Fibroblast of lung (primary cell): ENCODE measurements around the gene SLC6A19. TPM values are rescaled to one million over a fixed set of nuclear protein-coding genes. Genes with fewer than 3 reads are reported as not detected.

Source experiments
- DNase-seq, 2 donors: peaks; one replicate each; pipeline versions ENCODE4 v3.0.0 to v3.0.0-alpha.2; 2010; ENCODE audit warnings: low read depth in 2 of 2
- H2AFZ ChIP-seq: 2 replicates; pipeline ENCODE4 v1.5.1; 2012; ENCODE audit warnings: low read length, control low read depth, inconsistent platforms
- H3K27ac ChIP-seq: 2 replicates; pipeline ENCODE4 v1.5.1; 2011; ENCODE audit warnings: low read length, control low read depth; ENCODE audit not compliant: insufficient read depth
- H3K27me3 ChIP-seq: 2 replicates; pipeline ENCODE4 v1.5.1; 2011; ENCODE audit warnings: mild to moderate bottlenecking, low read length; ENCODE audit not compliant: control insufficient read depth, insufficient read depth
- H3K36me3 ChIP-seq: 2 replicates; pipeline ENCODE4 v1.5.1; 2011; ENCODE audit warnings: low read length; ENCODE audit not compliant: control insufficient read depth, insufficient read depth
- H3K4me1 ChIP-seq: 2 replicates; pipeline ENCODE4 v1.5.1; 2011; ENCODE audit warnings: low read length; ENCODE audit not compliant: control insufficient read depth, insufficient read depth; ENCODE audit errors: extremely low read depth
- H3K4me2 ChIP-seq: 2 replicates; pipeline ENCODE4 v1.5.1; 2011; ENCODE audit warnings: low read length, control low read depth; ENCODE audit not compliant: insufficient read depth; ENCODE audit errors: extremely low read depth
- H3K4me3 ChIP-seq, 4 experiments: fragments of 200-600 bp in 1 of 4; sonication (generic) in 1 of 4; replicated peaks in 1 of 4; 2 replicates each; pipeline ENCODE4 v1.5.1; 2011 to 2016; ENCODE audit warnings: low read length in 4 of 4, low read depth in 3 of 4, mild to moderate bottlenecking in 3 of 4, control low read depth in 2 of 4, inconsistent platforms in 1 of 4, mixed read lengths in 1 of 4; ENCODE audit not compliant: insufficient read depth in 1 of 4; ENCODE audit errors: control extremely low read depth in 1 of 4
- H3K79me2 ChIP-seq: 2 replicates; pipeline ENCODE4 v1.5.1; 2012; ENCODE audit warnings: mild to moderate bottlenecking, low read length, inconsistent platforms; ENCODE audit not compliant: control insufficient read depth, insufficient read depth
- H3K9ac ChIP-seq: 2 replicates; pipeline ENCODE4 v1.5.1; 2011; ENCODE audit warnings: mild to moderate bottlenecking, low read length, control low read depth; ENCODE audit not compliant: insufficient read depth
- H3K9me3 ChIP-seq: 2 replicates; pipeline ENCODE4 v1.5.1; 2012; ENCODE audit warnings: low read depth, low read length; ENCODE audit not compliant: control insufficient read depth, insufficient read depth
- H4K20me1 ChIP-seq: 2 replicates; pipeline ENCODE4 v1.5.1; 2011; ENCODE audit warnings: low read length; ENCODE audit not compliant: control insufficient read depth, insufficient read depth; ENCODE audit errors: extremely low read depth
- CTCF ChIP-seq, 2 donors: IDR thresholded peaks in 1 of 2; conservative IDR thresholded peaks in 1 of 2; 1 replicate in 1 of 2; 2 replicates in 1 of 2; pipeline ENCODE4 v1.5.1; 2011 to 2012; ENCODE audit warnings: low read length in 2 of 2, control low read depth in 1 of 2, inconsistent platforms in 1 of 2, low read depth in 1 of 2, mild to moderate bottlenecking in 1 of 2
- EZH2 ChIP-seq: IDR thresholded peaks from 2 replicates; pipeline ENCODE4 v1.5.1; 2012; ENCODE audit warnings: low read length, control low read depth, mild to moderate bottlenecking; ENCODE audit errors: missing control alignments
- polyA plus RNA-seq, 2 donors: library from polyadenylated mRNA; depleted of rRNA in 1 of 2; stranded (reverse) in 1 of 2; unstranded in 1 of 2; fragments of >200 nt; gene quantifications; 2 replicates each; pipeline ENCODE4 v1.2.1, GENCODE V29; 2011 to 2012; ENCODE audit warnings: missing spikeins in 1 of 2
- total RNA-seq: library from RNA; depleted of rRNA; stranded (reverse); fragments of >200 nt; gene quantifications from 2 replicates; pipeline ENCODE4 v1.2.1, GENCODE V29; 2014

SLC6A19 gene
- total and polyA plus RNA-seq, 2 donors (not counting 1 experiment from before 2014, with no cell fraction given) = not detected

GRCh38 chr5:1203968-1204692 lies 2.7 kb downstream of the SLC6A19 start:
- DNase-seq = no peak
- no peak for TF ChIP-seq EZH2
- no peak for TF ChIP-seq CTCF (conservative IDR thresholded peaks at IDR 0.05 in 1 of 2, IDR thresholded peaks at IDR 0.05 in 1 of 2; ENCODE audit: low read depth in 1 of 2, low read length in 2 of 2)

GRCh38 chr5:1204693-1205242 lies 3.4 kb downstream of the SLC6A19 start:
- Histone ChIP-seq H4K20me1 (no peaks in the 10 kb centered on the region), H3K9ac (no peak overlapping the region), H3K36me3 (no peaks in the 10 kb centered on the region), H2AFZ (no peak overlapping the region), H3K27ac (no peak overlapping the region), H3K4me1 (no peaks in the 10 kb centered on the region), H3K79me2 (no peaks in the 10 kb centered on the region), H3K4me3 (no peak overlapping the region), H3K9me3 (no peaks in the 10 kb centered on the region), H3K27me3 (no peaks in the 10 kb centered on the region), H3K4me2 (no peak overlapping the region)
- DNase-seq = peak; percentile 10 to 42
- TF ChIP-seq EZH2 (no peak), CTCF (conservative IDR thresholded peaks at IDR 0.05 in 1 of 2, IDR thresholded peaks at IDR 0.05 in 1 of 2; ENCODE audit: low read depth in 1 of 2, low read length in 2 of 2) (peak; percentile 23 to 26)

More at GRCh38 chr5:1203968-1204692, 2.7 kb downstream of the SLC6A19 start:
- H3K27ac ChIP-seq = no peak overlapping the region
- H3K27me3 ChIP-seq = no peaks in the 10 kb centered on the region
- H2AFZ ChIP-seq = no peak overlapping the region
- H3K79me2 ChIP-seq = no peaks in the 10 kb centered on the region
- no peak overlapping the region for H3K4me3 ChIP-seq
- no peak overlapping the region for H3K9ac ChIP-seq
- no peaks in the 10 kb centered on the region for H3K4me1 ChIP-seq
- no peaks in the 10 kb centered on the region for H3K36me3 ChIP-seq
- no peaks in the 10 kb centered on the region for H3K9me3 ChIP-seq
- H4K20me1 ChIP-seq = no peaks in the 10 kb centered on the region
- no peak overlapping the region for H3K4me2 ChIP-seq

GRCh38 chr5:1205255-1206180 lies 4.1 kb downstream of the SLC6A19 start:
- no peak overlapping the region for H3K4me2 ChIP-seq
- H3K36me3 ChIP-seq = no peaks in the 10 kb centered on the region
- no peaks in the 10 kb centered on the region for H3K27me3 ChIP-seq
- DNase-seq = no peak
- H3K9ac ChIP-seq = no peak overlapping the region
- H4K20me1 ChIP-seq = no peaks in the 10 kb centered on the region
- H3K4me3 ChIP-seq = no peak overlapping the region
- no peak overlapping the region for H3K27ac ChIP-seq
- H3K4me1 ChIP-seq = no peaks in the 10 kb centered on the region
- no peaks in the 10 kb centered on the region for H3K9me3 ChIP-seq
- TF ChIP-seq EZH2 (no peak), CTCF (conservative IDR thresholded peaks at IDR 0.05 in 1 of 2, IDR thresholded peaks at IDR 0.05 in 1 of 2; ENCODE audit: low read depth in 1 of 2, low read length in 2 of 2) (no peak)
- H3K79me2 ChIP-seq = no peaks in the 10 kb centered on the region
- no peak overlapping the region for H2AFZ ChIP-seq
